ENCODE data around the gene DHRSX.

The DHRSX gene

DNA sequence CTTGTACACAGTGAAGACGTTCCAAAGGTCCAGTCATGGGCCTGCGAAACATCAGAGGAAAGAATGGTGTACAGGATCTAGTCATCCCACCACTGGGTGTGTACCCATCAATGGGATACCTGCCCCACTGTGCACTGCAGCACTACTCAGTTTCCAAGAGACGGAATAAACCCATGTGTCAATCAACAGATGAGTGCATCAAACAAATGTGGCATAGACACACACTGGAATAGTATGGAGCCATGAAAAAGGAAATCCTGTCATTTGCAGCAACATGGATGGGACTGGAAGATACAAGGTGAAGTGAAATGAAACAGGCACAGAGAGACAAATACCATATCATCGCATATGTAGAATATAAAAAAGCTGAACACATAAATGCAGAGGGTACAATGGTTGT lies 48.0 kb downstream of the DHRSX start:
- TF ChIP-seq, protein P1, sequence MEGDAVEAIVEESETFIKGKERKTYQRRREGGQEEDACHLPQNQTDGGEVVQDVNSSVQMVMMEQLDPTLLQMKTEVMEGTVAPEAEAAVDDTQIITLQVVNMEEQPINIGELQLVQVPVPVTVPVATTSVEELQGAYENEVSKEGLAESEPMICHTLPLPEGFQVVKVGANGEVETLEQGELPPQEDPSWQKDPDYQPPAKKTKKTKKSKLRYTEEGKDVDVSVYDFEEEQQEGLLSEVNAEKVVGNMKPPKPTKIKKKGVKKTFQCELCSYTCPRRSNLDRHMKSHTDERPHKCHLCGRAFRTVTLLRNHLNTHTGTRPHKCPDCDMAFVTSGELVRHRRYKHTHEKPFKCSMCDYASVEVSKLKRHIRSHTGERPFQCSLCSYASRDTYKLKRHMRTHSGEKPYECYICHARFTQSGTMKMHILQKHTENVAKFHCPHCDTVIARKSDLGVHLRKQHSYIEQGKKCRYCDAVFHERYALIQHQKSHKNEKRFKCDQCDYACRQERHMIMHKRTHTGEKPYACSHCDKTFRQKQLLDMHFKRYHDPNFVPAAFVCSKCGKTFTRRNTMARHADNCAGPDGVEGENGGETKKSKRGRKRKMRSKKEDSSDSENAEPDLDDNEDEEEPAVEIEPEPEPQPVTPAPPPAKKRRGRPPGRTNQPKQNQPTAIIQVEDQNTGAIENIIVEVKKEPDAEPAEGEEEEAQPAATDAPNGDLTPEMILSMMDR (IDR thresholded peaks at IDR 0.05; ENCODE audit: insufficient read depth, low read length, missing control alignments): no peak
- no peak overlapping the region for H3K4me3 ChIP-seq (ENCODE audit: low read depth, low read length)
- ChIA-PET CTCF (no interaction called here), POLR2A (no interaction called here)
- no peak for DNase-seq (ENCODE audit: low read depth, low spot score)

DNA sequence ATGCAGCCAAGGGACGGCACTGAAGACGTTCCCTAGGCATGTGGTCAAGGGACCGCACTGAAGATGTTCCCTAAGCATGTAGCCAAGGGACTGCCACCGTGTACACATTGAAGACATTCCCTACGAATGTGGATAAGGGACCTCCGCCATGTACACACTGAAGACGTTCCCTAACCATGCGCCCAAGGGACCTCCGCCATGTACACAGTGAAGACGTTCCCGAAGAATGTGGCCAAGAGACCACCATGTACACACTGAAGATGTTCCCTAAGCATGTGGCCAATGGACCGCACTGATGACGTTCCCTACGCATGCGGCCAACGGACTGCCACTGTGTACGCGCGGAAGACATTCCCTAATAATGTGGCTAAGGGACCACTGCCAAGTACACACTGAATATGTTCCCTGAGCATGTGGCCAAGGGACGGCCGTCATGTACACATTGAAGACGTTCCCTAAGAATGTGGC lies 48.4 kb downstream of the DHRSX start:
- ChIA-PET POLR2A (no interaction called here), CTCF (no interaction called here)
- DNase-seq (ENCODE audit: low read depth, low spot score): no peak
- TF ChIP-seq, protein P1 (IDR thresholded peaks at IDR 0.05; ENCODE audit: insufficient read depth, low read length, missing control alignments): no peak
- no peak overlapping the region for H3K4me3 ChIP-seq (ENCODE audit: low read depth, low read length)

DNA sequence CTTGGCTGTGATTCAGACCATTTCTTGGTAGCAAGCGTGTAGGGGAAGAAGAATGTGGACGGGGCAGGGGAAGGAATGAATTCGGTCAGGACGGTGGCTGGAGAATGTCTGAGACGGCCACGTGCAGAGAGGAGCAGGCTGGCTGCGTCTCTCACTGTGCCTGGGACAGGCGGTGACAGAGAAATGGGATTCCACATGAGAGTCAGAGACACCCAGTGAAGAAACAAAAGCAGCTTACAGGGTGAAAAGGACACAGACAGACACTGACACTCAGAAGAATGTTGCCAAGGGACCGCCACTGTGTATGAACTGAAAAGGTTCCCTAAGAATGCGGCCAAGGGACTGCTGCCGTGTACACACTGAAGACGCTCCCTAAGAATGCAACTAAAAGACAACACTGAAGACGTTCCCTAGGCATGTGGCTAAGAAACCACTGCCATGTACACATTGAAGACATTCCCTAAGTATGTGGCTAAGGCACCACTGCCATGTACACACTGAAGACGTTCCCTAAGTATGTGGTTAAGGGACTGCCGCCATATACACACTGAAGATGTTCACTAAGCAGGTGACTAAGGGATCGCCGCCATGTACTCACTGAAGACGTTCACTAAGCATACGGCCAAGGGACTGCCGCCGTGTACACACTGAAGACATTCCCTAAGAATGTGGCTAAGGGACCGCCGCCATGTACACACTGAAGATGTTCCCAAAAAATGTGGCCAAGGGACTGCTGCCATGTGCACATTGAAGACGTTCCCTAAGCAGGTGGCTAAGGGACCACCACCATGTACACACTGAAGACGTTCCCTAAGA lies 49.1 kb downstream of the DHRSX start:
- POLR2A ChIA-PET: no interaction called here
- TF ChIP-seq, protein P1 (IDR thresholded peaks at IDR 0.05; ENCODE audit: insufficient read depth, low read length, missing control alignments): no peak
- CTCF ChIA-PET: no interaction called here
- no peak overlapping the region for H3K4me3 ChIP-seq (ENCODE audit: low read depth, low read length)
- peak; percentile 12 for DNase-seq (ENCODE audit: low read depth, low spot score)

DNA sequence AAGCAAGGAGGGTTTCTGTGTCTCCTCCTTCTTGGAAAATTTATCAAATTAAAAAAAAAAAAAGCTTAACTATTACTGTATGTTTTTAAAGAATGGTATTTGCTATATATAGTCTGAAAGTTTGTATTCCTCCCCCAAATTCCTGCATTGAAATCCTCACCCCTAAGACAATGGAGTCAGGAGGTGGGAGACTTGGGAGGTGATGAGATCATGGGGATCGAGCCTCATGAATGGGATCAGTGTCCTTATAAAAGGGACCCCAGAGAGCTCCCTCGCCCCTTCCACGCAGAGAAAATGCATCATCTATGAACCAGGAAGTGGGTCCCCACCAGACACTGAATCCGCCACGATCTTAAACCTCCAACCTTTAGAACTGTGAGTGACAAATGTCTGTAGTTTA lies 50.1 kb downstream of the DHRSX start:
- CTCF ChIA-PET: no interaction called here
- no peak overlapping the region for H3K4me3 ChIP-seq (ENCODE audit: low read depth, low read length)
- TF ChIP-seq, protein P1 (IDR thresholded peaks at IDR 0.05; ENCODE audit: insufficient read depth, low read length, missing control alignments): no peak
- no peak for DNase-seq (ENCODE audit: low read depth, low spot score)
- POLR2A ChIA-PET: no interaction called here

DNA sequence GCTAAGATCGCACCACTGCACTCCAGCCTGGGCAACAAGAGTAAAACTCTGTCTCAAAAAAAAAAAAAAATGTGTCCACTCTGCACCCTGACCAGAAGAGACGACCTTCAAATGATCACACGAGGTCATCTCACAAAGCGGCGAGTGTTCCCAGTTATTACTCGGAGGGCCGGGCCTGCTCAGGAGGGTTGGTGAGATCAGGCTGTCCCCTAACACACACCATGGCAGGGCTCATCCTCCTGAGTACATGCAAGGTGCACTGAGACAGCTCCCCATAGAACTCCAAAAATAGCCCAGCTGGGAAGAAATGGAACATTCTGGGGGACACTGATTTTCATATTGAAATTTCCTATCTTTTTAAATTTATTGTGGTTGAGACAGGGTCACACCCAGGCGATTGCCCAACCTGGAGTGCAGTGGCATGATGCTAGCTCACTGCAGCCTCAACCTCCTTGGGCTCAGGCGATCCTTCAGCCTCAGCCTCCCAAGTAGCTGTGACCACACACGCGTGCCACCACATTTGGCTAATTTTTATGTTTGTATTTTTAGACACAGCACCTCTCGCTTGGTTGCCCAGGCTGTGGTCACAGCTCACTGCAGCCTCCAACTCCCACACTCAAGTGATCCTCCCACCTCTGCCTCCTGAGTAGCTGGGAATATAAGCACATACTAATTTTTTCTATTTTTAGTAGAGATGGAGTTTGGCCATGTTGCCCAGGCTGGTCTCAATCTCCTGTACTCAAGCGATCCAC lies 51.5 kb downstream of the DHRSX start:
- H3K4me3 ChIP-seq (ENCODE audit: low read depth, low read length): no peak overlapping the region
- TF ChIP-seq, protein P1 (IDR thresholded peaks at IDR 0.05; ENCODE audit: insufficient read depth, low read length, missing control alignments): no peak
- ChIA-PET CTCF (no interaction called here), POLR2A (no interaction called here)
- no peak for DNase-seq (ENCODE audit: low read depth, low spot score)

DNA sequence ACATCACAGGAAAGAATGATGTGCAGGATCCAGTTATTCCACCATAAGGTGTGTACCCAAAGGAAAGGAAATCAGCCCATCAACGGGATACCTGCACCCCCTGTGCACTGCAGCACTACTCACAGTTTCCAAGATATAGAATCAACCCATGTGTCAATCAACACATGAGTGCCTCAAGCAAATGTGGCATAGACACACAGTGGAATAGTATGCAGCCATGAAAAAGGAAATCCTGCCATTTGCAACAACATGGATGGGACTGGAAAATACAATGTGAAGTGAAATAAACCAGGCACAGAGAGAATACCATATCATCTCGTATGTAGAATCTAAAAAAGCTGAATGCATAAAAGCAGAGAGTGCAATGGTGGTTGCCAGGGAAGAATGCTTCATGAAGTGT lies 53.3 kb downstream of the DHRSX start:
- DNase-seq (ENCODE audit: low read depth, low spot score): no peak
- TF ChIP-seq, protein P1 (IDR thresholded peaks at IDR 0.05; ENCODE audit: insufficient read depth, low read length, missing control alignments): no peak
- no peak overlapping the region for H3K4me3 ChIP-seq (ENCODE audit: low read depth, low read length)
- ChIA-PET POLR2A (no interaction called here), CTCF (no interaction called here)
